ENCODE results near the gene GSS.

Gene GSS

DNA sequence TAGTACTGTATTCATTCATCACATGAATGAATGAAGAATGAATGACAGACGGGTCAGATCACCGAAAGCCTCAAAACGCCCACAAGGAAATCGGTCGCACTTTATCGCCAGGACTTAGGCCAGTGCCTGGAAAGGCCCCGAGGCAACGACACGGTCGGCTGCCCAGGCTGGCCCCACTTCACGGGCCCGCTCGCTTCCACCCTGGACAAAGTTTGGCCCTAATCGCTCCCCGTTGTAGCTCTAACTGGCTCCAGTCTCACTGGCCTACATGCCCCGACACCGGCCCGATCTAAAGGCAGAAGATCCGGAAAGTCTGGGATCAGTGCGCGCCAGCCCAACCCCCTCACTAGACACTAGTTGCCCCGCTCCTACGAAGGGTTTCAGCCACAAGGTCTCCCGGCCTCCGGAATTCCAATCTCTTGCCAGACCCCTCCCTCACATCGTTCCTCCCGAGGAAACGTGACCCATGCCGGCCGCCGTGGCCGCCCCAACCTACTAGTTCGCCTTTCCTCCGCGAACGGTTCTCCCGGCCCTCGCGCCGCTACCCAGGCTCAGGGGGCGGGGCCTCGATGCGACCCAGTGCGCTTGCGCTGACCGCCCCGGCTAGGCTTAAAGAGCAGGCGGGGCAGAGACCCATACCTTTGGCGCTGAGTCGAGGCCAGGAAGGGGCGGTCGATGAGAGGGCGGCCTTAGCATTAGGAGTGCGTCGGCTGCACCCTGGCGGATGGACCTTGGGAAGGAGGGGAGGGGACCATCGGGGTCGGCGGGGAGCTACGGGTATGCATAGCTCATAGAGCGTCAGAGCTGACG is at the start of gene GSS, which contains the start of gene MYH7B:
Gene GSS (minus strand): TSS at position 576 of the 810 bp plus-strand sequence. CDS start 3,954 bp downstream, outside the sequence.
Gene MYH7B (plus strand): TSS at position 638 of the 810 bp plus-strand sequence. CDS start 22,138 bp downstream, outside the sequence.
- in situ Hi-C loops (cut with HindIII; ENCODE audit: low sequenced_read_pairs): no loop called here

DNA sequence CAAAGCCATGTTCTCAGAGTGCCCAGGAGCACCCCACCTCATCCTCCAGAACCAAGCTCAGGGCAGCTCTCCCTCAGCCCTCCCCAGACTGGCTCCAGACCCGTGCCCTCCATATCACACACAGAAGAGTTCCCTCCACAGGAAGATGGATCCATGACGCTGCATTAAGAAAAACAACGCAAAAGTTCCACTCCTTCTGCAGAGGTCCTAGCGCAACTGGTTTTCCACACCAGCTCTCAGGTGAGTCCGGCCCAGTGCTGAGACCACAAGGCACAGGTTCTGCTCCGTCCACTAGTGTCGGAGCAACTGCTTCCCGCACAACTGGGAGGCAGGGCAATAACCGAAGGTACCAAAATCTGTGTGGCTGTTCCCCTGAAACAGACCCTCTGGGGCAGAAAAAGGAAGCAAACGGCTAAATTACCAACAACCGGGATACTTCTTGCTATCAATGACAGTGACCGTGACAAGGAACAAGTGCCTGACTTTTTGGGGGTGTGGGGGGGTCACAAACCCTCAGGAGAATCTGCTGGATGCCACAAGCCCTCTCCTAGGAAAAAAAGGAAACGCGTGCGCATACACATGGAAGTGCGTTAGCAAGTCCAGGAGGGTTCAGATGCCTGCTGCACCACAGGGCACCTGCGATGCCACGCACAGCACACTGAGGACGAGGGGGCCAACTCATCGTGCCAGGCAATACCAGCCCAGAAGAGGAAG is 49.3 kb upstream of the GSS start:
- in situ Hi-C loops (cut with HindIII; ENCODE audit: low sequenced_read_pairs): no loop called here

DNA sequence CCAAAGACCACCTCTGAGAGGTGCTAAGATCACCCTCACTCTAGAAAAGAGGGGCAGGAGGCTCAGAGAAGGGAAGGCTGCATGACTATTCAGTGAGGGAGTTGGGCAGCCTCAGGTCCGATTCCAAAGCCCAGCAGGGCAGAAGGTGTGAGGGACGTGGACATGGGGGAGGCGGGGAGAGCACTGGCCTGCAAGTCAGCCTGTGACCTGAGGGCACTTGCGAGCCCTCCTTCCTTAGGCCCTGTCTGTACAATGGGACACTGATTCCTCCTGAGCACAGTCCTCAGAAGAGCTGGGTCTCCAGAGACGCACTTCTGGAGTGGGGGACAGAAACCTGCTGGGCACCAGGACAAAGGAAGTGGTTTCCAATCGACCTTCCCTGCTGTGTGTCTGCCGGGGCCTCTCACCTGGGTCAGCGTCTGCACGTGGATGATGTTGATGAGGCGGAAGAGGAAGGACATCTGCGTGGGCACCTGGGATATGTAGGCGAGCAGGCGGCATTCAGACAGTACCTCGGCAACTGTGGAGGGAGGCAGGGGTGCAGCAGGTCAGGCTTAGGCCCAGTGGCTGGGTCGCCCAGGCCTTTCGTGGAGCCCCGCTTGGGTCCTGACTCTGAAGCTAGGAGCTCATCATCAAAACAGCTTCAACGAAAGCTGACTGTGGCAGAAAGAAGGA is 48.6 kb upstream of the GSS start:
- in situ Hi-C loops (cut with HindIII; ENCODE audit: low sequenced_read_pairs): no loop called here

DNA sequence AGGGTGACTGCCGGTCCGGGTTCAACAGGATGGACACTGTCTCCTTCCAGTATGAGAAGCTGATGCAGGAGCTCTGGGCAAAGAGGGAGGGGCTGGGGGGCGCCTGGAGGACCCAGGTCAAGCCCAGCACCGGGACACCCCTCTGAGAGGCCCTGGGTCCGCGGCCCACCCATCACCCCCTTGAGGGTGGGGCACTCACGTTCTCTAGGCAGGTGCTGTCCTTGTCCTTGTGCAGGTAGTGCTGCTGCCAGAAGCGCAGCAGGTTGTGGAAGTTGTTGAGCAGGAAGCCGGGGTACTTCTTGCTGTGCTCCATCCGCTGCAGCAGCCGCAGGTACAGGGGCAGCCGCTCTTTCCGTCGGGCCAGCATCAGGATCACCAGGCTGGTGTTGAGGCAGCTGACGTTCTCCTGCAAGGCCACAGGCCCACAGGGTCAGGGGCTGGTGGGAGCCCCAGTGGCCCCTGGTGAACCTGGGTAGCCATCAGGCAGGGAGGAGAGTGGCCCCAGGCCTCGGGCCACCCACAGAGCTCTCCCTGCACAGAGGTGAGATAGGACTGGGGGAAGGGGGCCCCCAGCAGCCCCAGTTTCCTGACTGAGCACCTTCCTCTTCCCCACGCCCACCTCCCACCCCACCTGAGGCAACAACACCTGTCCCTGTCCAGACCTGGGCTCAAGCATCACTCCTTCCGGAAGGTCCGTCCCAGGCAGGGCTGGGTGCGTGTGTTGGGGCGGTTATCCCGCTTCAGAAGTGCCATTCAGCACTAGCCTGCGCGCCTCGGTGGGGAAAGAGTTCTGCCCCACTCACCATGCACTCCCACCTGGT is 47.8 kb upstream of the GSS start:
- in situ Hi-C loops (cut with HindIII; ENCODE audit: low sequenced_read_pairs): no loop called here

DNA sequence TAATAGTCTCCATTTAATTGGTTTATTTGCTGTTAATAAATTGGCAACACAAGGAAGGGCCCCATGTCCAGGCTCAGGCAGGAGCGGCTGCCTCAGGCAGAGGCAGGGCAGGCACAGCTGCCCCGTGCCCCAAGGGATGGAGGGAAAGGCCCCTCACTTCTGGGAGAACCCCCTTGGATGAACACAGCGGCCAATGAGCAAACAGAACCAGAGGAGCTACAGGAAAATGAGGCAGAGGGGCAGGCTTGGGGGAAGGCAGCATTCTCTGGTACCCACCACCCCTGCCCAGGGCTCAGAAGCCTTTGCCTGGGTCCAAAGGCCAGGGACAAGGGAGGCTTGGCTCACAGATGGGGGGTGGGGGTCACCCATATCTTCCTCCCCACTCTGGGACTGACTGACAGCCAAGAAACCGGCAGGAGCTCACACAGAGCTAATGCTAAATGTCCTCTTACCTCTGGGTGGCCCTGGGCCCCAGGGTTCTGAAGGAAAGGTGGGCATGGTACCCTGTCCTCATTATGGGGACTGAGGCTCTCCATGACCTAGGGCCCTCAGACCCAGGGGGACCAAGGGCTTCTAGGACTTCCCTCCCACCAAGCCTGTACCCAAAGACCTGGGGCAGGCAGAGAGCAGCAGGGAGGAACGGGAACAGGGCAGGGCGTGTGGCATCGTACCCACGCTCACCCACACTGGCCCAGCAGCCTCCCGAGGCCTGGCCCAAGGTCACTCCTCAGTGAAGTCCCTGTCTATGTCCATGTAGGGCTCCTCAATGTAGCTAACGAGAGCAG is 47.0 kb upstream of the GSS start:
- in situ Hi-C loops (cut with HindIII; ENCODE audit: low sequenced_read_pairs): no loop called here

DNA sequence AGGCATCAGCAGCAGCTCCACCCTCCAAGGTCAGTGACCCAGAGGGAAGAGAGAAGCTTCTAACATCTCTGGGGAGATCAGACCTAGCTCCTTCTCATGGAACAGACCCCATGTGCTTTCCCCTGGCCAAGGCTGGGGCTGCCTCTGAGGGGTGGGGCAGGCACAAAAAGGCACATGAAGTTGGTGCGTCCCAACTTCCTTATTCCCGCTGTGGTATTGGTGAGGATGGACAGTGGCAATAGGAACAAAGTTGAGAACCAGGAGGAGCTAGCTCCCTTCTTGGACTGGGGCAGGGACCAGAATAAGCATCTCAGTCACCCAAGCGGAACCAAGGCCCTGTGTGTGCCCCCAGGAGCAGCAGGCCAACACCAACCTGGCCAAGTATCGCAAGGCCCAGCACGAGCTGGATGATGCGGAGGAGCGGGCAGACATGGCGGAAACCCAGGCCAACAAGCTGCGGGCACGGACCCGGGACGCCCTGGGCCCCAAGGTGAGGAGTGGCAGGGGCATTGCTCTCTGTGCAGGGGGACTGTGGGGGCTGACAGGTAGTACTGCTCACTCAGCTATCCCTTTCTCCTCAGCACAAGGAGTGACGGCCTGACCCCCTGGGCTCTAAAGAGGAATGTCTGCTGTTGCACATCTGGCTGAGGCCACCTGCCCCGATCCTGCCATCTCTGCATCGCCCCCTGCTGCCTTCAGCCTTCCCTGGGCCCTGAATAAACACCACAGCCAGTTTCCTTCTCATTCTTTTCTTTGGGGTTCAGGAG is 46.2 kb upstream of the GSS start:
- in situ Hi-C loops (cut with HindIII; ENCODE audit: low sequenced_read_pairs): no loop called here

DNA sequence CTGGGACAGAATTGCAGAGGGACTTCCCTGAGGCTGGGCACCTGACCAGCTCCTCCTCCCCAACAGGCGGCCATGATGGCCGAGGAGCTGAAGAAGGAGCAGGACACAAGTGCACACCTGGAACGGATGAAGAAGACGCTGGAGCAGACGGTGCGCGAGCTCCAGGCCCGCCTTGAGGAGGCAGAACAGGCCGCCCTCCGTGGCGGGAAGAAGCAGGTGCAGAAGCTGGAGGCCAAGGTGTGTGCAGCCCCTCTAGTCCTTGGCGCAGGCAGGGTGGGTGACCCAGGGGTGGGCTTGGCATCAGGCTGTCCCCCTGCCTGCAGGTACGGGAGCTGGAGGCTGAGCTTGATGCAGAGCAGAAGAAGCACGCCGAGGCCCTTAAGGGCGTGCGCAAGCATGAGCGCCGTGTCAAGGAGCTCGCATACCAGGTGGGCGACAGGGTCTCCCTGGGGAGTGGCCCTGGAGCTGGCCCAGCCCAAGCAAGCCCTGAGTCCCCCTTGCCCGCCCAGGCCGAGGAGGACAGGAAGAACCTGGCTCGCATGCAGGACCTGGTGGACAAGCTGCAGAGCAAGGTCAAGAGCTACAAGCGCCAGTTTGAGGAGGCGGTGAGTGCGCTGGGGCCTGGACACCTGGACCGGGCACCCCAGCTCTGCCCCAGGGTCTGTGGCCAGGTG is 45.5 kb upstream of the GSS start:
- in situ Hi-C loops (cut with HindIII; ENCODE audit: low sequenced_read_pairs): no loop called here

DNA sequence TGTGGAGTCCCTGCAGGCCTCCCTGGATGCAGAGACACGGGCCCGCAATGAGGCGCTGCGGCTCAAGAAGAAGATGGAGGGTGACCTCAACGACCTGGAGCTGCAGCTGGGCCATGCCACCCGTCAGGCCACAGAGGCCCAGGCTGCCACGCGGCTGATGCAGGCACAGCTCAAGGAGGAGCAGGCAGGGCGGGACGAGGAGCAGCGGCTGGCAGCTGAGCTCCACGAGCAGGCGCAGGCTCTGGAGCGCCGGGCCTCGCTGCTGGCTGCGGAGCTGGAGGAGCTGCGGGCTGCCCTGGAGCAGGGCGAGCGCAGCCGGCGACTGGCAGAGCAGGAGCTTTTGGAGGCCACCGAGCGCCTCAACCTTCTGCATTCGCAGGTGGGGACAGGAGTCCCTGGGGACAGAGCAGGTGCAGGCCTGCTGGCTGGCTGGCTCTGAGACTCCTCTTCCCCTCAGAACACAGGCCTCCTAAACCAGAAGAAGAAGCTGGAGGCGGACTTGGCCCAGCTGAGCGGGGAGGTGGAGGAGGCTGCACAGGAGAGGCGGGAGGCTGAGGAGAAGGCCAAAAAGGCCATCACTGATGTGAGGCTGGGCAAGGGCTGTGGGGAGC is 44.8 kb upstream of the GSS start:
- in situ Hi-C loops (cut with HindIII; ENCODE audit: low sequenced_read_pairs): no loop called here

DNA sequence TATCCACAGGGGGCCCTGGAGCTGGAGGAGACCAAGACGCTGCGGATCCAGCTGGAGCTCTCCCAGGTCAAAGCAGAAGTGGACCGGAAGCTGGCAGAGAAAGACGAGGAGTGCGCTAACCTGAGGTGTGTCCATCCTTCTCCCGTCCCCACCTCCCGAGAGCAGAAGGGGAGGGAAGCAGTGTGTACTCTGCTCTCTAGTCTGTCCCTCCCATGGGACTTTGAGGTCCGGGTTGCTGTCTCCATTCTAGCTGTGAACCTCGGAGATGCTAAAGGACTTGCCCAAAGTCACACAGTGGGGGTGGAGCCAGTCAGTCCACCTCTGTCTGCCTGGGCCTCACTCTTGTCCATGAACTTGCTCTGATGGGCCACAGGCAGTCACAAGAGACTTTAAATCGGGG is 44.2 kb upstream of the GSS start:
- in situ Hi-C loops (cut with HindIII; ENCODE audit: low sequenced_read_pairs): no loop called here

DNA sequence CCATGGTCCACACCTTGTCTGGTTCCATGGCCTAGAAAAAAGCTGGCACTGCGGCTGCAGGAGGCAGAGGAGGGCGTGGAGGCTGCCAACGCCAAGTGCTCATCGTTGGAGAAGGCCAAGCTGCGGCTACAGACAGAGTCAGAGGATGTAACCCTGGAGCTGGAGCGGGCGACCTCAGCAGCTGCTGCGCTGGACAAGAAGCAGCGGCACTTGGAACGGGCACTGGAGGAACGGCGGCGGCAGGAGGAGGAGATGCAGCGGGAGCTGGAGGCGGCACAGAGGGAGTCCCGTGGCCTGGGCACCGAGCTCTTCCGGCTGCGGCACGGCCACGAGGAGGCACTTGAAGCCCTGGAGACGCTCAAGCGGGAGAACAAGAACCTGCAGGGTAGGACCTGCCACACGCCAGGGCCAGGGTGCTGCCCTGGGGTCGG is 43.4 kb upstream of the GSS start:
- in situ Hi-C loops (cut with HindIII; ENCODE audit: low sequenced_read_pairs): no loop called here

DNA sequence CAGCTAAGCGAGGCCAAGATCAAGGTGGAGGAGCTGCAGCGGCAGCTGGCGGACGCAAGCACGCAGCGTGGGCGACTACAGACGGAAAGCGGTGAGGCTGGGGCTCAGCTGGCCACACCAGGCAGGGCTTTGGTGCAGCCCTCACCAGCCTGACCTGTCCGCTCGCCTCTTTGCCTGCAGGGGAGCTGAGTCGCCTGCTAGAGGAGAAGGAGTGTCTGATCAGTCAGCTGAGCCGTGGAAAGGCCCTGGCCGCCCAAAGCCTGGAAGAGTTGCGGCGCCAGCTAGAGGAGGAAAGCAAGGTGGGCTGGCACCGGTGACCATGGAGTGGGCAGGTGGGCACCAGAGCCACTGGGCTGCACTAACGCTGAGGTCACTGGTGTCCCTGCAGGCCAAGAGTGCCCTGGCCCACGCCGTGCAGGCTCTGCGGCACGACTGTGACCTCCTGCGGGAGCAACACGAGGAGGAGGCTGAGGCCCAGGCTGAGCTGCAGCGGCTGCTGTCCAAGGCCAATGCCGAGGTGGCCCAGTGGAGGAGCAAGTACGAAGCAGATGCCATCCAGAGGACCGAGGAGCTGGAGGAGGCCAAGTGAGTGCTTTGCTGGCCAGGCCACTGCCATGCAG is 42.8 kb upstream of the GSS start:
- in situ Hi-C loops (cut with HindIII; ENCODE audit: low sequenced_read_pairs): no loop called here

DNA sequence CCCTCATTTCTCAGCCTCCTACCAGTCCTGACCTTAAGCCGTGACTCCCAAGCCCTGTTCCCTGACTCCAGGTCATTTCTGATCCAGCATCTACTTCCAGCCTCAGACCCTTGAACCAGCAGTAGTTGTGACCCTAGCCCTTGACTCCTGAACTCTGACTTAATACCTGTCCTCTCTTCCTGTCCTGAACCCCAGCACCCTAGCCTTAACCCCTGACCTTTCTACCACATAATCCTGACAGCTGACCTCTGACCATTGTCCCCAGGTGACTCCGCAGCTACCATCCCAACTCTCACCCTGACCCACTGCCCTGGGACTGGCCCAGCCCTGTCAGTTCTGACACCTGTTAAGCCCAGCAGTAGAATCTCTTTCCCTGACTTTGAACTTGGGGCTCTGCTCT is 42.2 kb upstream of the GSS start:
- in situ Hi-C loops (cut with HindIII; ENCODE audit: low sequenced_read_pairs): no loop called here

DNA sequence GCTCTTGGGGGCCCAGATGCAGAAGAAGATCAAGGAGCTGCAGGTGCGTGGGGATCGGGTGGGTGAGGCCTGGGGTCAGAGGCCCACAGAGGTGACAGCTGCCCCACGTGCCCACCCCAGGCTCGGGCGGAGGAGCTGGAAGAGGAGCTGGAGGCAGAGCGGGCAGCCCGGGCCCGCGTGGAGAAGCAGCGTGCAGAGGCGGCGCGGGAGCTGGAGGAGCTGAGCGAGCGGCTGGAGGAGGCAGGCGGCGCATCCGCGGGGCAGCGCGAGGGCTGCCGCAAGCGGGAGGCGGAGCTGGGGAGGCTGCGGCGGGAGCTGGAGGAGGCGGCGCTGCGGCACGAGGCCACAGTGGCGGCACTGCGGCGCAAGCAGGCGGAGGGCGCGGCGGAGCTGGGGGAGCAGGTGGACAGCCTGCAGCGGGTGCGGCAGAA is 41.5 kb upstream of the GSS start:
- in situ Hi-C loops (cut with HindIII; ENCODE audit: low sequenced_read_pairs): no loop called here

DNA sequence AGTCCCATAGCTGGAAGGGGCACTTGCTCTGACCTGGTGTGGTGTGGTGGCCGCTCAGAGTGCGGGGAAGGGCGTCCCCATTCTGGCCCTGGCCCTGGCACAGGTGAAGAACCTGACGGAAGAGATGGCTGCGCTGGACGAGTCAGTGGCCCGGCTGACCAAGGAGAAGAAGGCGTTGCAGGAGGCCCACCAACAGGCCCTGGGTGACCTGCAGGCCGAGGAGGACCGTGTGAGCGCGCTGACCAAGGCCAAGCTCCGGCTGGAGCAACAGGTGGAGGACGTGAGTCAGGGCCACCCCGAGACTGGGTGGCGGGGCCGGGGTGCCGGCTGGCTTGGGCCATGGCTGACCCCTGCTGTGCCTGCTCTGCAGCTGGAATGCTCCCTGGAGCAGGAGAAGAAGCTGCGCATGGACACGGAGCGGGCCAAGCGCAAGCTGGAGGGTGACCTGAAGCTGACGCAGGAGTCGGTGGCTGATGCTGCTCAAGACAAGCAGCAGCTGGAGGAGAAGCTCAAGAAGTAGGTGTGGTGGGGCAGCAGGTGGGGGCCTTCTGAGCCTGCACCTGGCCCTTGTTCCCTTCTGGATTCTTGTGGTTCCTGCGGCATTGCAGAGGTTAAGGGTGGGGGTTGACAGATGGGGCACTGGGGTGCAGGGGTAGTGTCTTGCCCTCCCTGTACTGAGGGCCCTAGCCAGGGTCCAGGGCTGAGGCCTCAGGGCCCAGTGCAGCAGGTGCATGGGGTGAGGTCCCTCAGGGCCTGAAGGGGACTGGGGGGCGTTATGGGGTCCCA is 40.8 kb upstream of the GSS start:
- in situ Hi-C loops (cut with HindIII; ENCODE audit: low sequenced_read_pairs): no loop called here

DNA sequence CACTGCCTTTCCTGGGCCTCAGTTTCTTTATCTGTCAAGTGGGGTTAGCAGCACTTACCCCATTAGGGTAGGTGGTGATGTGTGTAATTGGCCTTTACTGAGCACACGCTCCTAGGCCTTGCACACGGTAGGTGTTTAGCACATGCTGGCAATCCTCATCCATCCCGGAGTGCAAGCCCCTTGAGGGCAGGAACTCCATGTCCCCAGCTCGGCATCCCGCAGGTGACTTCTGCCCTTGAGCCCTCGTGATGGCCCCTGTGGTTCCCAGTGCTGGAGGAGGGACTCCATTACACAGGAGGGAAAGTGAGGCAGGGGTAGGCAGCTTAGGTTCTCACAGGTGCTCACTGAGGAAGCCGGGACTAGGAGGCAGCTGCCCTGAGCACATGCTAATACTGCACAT is 40.1 kb upstream of the GSS start:
- in situ Hi-C loops (cut with HindIII; ENCODE audit: low sequenced_read_pairs): no loop called here

DNA sequence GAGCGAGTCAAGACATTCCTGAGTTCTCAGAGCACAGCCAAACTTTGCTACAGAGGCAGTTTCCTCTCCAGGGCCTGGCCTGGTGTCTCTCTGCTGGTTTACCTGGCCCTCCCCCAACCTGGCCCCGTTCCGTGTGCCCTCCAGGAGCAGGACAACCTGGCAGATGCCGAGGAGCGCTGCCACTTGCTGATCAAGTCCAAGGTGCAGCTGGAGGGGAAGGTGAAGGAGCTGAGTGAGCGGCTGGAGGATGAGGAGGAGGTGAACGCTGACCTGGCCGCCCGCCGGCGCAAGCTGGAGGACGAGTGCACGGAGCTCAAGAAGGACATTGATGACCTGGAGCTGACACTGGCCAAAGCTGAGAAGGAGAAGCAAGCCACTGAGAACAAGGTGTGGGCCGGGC is 39.6 kb upstream of the GSS start:
- in situ Hi-C loops (cut with HindIII; ENCODE audit: low sequenced_read_pairs): no loop called here

DNA sequence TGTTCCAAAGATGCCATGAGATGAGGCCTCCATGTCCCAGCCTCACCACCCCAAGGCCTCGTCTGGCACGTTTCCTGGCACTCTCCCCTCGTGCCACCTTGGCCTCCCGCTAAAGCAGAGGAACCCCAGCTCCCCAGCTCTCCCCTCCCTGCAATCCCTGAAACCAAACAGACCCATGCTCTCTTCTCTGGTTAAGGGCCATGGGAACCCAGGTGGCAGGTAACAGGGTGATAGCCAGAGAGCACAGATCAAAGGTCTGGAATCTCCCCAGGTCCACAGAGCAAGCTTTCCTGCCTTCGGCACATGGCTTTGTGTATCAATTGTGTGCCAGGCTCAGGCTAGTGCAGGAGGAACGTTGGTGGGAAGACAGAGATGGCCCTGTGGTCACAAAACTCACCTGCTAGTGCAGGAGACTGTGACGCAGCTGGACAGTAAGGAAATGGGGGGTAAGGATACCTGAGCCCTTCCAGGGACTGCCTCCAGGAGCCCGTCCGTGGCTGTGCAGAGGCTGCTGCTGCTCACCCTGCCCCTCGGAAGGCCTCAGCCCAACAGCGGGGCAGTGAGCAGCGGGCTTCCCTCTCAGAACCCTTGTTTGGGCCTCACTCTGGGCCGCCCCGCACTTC is 39.0 kb upstream of the GSS start:
- in situ Hi-C loops (cut with HindIII; ENCODE audit: low sequenced_read_pairs): no loop called here
